Endothelial cell of umbilical vein (primary cell): Measurements from ENCODE around the gene TULP4. TPM values are rescaled to one million over a fixed set of nuclear protein-coding genes. Genes with fewer than 3 reads are reported as not detected.
"Not testable (repeated sequence)": the region's sequence is repeated elsewhere in the genome, so short reads cannot be mapped to it uniquely, and the experiment has no call there.

Experiments
- BruUV-seq: library from RNA; stranded (reverse); fragments of 400-500 nt; replicated peaks from 2 replicates; lab custom pipeline; 2021; lab: Mats Ljungman, UMichigan
- CTCF ChIA-PET: fragments of 300-600, 350-600 bp; sonication (Branson Sonifier 250); formaldehyde crosslinking; loops from one replicate; lab custom pipeline; 2021; ENCODE audit warnings: antibody characterized with exemption, inconsistent platforms; lab: Charles Lee
- POLR2A ChIA-PET: fragments of 300-600, 350-600 bp; sonication (Branson Sonifier 250); formaldehyde crosslinking; loops from one replicate; lab custom pipeline; 2021; ENCODE audit warnings: antibody characterized with exemption, inconsistent platforms; lab: Charles Lee
- DNase-seq: peaks from one replicate; pipeline ENCODE4 v3.0.0-alpha.2; 2011; ENCODE audit warnings: low read depth, low spot score
- FAIRE-seq: peaks from 2 replicates; lab custom pipeline; 2011; peaks lifted over from hg19 to GRCh38; lab: Jason Lieb, UNC
- H2AFZ ChIP-seq: 2 replicates; pipeline ENCODE4 v1.6.0; 2012; ENCODE audit warnings: low read depth, low read length, control low read depth, inconsistent platforms
- H3K27ac ChIP-seq: 2 replicates; pipeline ENCODE4 v1.5.1; 2011; ENCODE audit warnings: low read depth, mild to moderate bottlenecking, control low read depth, low read length, moderate library complexity; ENCODE audit not compliant: insufficient read depth
- H3K27me3 ChIP-seq, 2 experiments: 2 replicates each; pipeline versions ENCODE4 v1.6.0 to v1.6.1; 2011; ENCODE audit warnings: low read length in 2 of 2, mixed read lengths in 1 of 2; ENCODE audit not compliant: control insufficient read depth in 2 of 2, insufficient read depth in 2 of 2
- H3K36me3 ChIP-seq, 2 experiments: 2 replicates in 1 of 2; 3 replicates in 1 of 2; pipeline ENCODE4 v1.5.1; 2011; ENCODE audit warnings: low read length in 2 of 2, mild to moderate bottlenecking in 1 of 2, moderate library complexity in 1 of 2; ENCODE audit not compliant: control insufficient read depth in 2 of 2, insufficient read depth in 2 of 2; ENCODE audit errors: extremely low read depth in 1 of 2
- H3K4me1 ChIP-seq: 3 replicates; pipeline ENCODE4 v1.5.1; 2011; ENCODE audit warnings: mild to moderate bottlenecking, low read length; ENCODE audit not compliant: control insufficient read depth, insufficient read depth; ENCODE audit errors: extremely low read depth
- H3K4me2 ChIP-seq: 2 replicates; pipeline ENCODE4 v1.6.1; 2011; ENCODE audit warnings: low read length, control low read depth, mixed read lengths; ENCODE audit not compliant: insufficient read depth
- H3K4me3 ChIP-seq, 3 experiments: fragments of 200-600 bp in 1 of 3; sonication (generic), shearing (Covaris generic) in 1 of 3; replicated peaks in 1 of 3; 2 replicates each; pipeline ENCODE4 v1.5.1; 2011 to 2016; ENCODE audit warnings: control low read depth in 3 of 3, low read length in 3 of 3, mild to moderate bottlenecking in 2 of 3, inconsistent platforms in 1 of 3, low read depth in 1 of 3, moderate library complexity in 1 of 3; ENCODE audit not compliant: insufficient read depth in 1 of 3
- H3K79me2 ChIP-seq: 2 replicates; pipeline ENCODE4 v1.6.0; 2012; ENCODE audit warnings: low read length, inconsistent platforms; ENCODE audit not compliant: control insufficient read depth, insufficient read depth
- H3K9ac ChIP-seq: replicated peaks from 2 replicates; pipeline ENCODE3; 2011; ENCODE audit warnings: low read length, control low read depth; ENCODE audit not compliant: insufficient read depth; ENCODE audit errors: extremely low read depth
- H3K9me1 ChIP-seq: replicated peaks from 3 replicates; pipeline ENCODE4 v1.6.0; 2011; ENCODE audit warnings: mild to moderate bottlenecking, low read length; ENCODE audit not compliant: control insufficient read depth, insufficient read depth; ENCODE audit errors: extremely low read depth
- H3K9me3 ChIP-seq: replicated peaks from 2 replicates; pipeline ENCODE4 v1.5.1; 2012; ENCODE audit warnings: low read length, inconsistent platforms; ENCODE audit not compliant: control insufficient read depth, insufficient read depth
- H4K20me1 ChIP-seq: replicated peaks from 2 replicates; pipeline ENCODE3; 2011; ENCODE audit warnings: mild to moderate bottlenecking, low read length; ENCODE audit not compliant: control insufficient read depth, insufficient read depth; ENCODE audit errors: extremely low read depth
- EZH2 ChIP-seq: IDR thresholded peaks from 2 replicates; pipeline ENCODE4 v1.6.1; 2012; ENCODE audit warnings: borderline replicate concordance, low read depth, mild to moderate bottlenecking, moderate library complexity, low read length, inconsistent platforms; ENCODE audit not compliant: severe bottlenecking
- dilution Hi-C: fragments of 300-500 bp; cut with MboI; formaldehyde crosslinking; loops from one replicate; pipeline ENCODE4 v1.15.0; 2019; ENCODE audit warnings: low sequenced_read_pairs; ENCODE audit not compliant: extremely low pct_ligation_motif_present
- intact Hi-C: fragments of 100-400 bp; cut with micrococcal nuclease; formaldehyde crosslinking; loops from one replicate; pipeline ENCODE4 v1.10.0; 2022
- polyA plus RNA-seq, 4 experiments: library from polyadenylated mRNA; depleted of rRNA in 3 of 4; stranded (reverse) in 3 of 4; unstranded in 1 of 4; fragments of >200 nt; gene quantifications; 2 replicates each; pipeline versions ENCODE4 v1.2.1 to v1.2.3, GENCODE V29; 2011 to 2012; ENCODE audit warnings: missing spikeins in 1 of 4
- total RNA-seq: library from RNA; stranded (reverse); gene quantifications from 2 replicates; pipeline ENCODE4 v1.2.3, GENCODE V29; 2021

TULP4 gene
- total and polyA plus RNA-seq, 2 donors (not counting 3 experiments of a cell fraction or from before 2014, with no cell fraction given), result 10.8 to 55.1 TPM

- no peaks in the 10 kb centered on the region for H3K9me1 ChIP-seq
- H3K36me3 ChIP-seq, result no peaks in the 10 kb centered on the region
- TF ChIP-seq EZH2, result no peak
- H3K4me2 ChIP-seq, result no peak overlapping the region
- no peak overlapping the region for H3K9ac ChIP-seq
- H3K79me2 ChIP-seq, result no peaks in the 10 kb centered on the region
- no peak overlapping the region for H3K27ac ChIP-seq
- POLR2A ChIA-PET, result no interaction called here
- H3K4me1 ChIP-seq, result no peaks in the 10 kb centered on the region
- CTCF ChIA-PET, result interaction anchor here (2.0 kb wide), 1 partner anchor 17 kb away, joined by 5 read pairs; no protein-coding TSS in a partner anchor
- no peak overlapping the region for H3K4me3 ChIP-seq
- H3K9me3 ChIP-seq, result no peaks in the 10 kb centered on the region
- no peaks in the 10 kb centered on the region for H3K27me3 ChIP-seq
- peaks cover 6% of the 10 kb centered on the region for H4K20me1 ChIP-seq
- FAIRE-seq, result no peak
- H2AFZ ChIP-seq, result no peak overlapping the region
- no peak for DNase-seq
- intact Hi-C loops (no loop called here), dilution Hi-C loops (no loop called here)
- no TSS peak for BruUV-seq
These were observed 79.0 kb downstream of the TULP4 start for GRCh38 chr6:158391276-158391675.

- H3K4me3 ChIP-seq, H3K4me1 ChIP-seq, H3K4me2 ChIP-seq, H2AFZ ChIP-seq, H3K79me2 ChIP-seq, H3K27ac ChIP-seq, intact Hi-C loops, FAIRE-seq, H4K20me1 ChIP-seq, H3K9me3 ChIP-seq, H3K9me1 ChIP-seq, H3K27me3 ChIP-seq, DNase-seq, POLR2A ChIA-PET, dilution Hi-C loops, H3K9ac ChIP-seq, H3K36me3 ChIP-seq, BruUV-seq: not testable (repeated sequence)
- CTCF ChIA-PET, result interaction anchor here (0.9 to 2.0 kb wide), 3 partner anchors 17 to 171 kb away, joined by 3 to 5 read pairs (median 3); no protein-coding TSS in a partner anchor
These were observed 79.7 kb downstream of the TULP4 start for GRCh38 chr6:158391977-158392376.
